ENCODE measurements around the gene HDAC11. TPM values are rescaled to one million over a fixed set of nuclear protein-coding genes. Genes with fewer than 3 reads are reported as not detected.

Gene HDAC11
- total RNA-seq, 1 donor from 2014 or later, result 14.4 TPM

GRCh38 chr3:13507570-13508339, 27.6 kb downstream of the HDAC11 start:
- TF ChIP-seq, protein P1, sequence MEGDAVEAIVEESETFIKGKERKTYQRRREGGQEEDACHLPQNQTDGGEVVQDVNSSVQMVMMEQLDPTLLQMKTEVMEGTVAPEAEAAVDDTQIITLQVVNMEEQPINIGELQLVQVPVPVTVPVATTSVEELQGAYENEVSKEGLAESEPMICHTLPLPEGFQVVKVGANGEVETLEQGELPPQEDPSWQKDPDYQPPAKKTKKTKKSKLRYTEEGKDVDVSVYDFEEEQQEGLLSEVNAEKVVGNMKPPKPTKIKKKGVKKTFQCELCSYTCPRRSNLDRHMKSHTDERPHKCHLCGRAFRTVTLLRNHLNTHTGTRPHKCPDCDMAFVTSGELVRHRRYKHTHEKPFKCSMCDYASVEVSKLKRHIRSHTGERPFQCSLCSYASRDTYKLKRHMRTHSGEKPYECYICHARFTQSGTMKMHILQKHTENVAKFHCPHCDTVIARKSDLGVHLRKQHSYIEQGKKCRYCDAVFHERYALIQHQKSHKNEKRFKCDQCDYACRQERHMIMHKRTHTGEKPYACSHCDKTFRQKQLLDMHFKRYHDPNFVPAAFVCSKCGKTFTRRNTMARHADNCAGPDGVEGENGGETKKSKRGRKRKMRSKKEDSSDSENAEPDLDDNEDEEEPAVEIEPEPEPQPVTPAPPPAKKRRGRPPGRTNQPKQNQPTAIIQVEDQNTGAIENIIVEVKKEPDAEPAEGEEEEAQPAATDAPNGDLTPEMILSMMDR (IDR thresholded peaks at IDR 0.05; ENCODE audit: unreplicated experiment), result no peak

DNA sequence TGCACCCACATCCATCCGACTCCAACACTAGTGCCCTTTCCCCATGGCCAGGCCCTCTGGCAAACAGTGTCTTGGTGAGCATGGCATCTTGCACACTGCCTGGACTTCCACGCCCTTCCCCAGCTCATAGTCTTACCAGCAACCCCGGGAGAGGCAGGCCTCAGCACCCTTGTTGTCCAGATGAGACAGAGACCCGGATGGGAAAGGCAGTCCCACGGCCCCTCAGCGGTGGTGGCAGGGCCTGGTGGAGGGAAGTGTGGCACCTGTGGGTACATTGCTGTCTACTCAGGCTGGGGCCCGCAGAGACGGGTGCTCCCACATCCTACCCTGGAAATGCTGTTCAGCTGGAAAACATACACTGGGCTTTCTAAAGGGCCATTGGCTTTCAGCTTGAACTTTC, 28.4 kb downstream of the HDAC11 start:
- Mint-ChIP-seq H3K36me3 (ENCODE audit: insufficient read depth) (no peaks in the 10 kb centered on the region), H3K27me3 (no peaks in the 10 kb centered on the region), H3K9me3 (ENCODE audit: low read depth) (no peaks in the 10 kb centered on the region), H3K4me1 (ENCODE audit: low read depth) (no peaks in the 10 kb centered on the region), H3K4me3 (ENCODE audit: low read depth) (no peak overlapping the region), H3K27ac (no peak overlapping the region)
- no peak for DNase-seq (ENCODE audit: low spot score, unreplicated experiment)
- TF ChIP-seq, protein P1 (IDR thresholded peaks at IDR 0.05; ENCODE audit: unreplicated experiment), result no peak

More at GRCh38 chr3:13507570-13508339, 27.6 kb downstream of the HDAC11 start:
- Mint-ChIP-seq H3K4me1 (ENCODE audit: low read depth) (no peaks in the 10 kb centered on the region), H3K36me3 (ENCODE audit: insufficient read depth) (peaks cover 1% of the 10 kb centered on the region), H3K9me3 (ENCODE audit: low read depth) (no peaks in the 10 kb centered on the region), H3K27me3 (no peaks in the 10 kb centered on the region), H3K4me3 (ENCODE audit: low read depth) (no peak overlapping the region), H3K27ac (peak overlapping the region; percentile 53)
- no peak for DNase-seq (ENCODE audit: low spot score, unreplicated experiment)

DNA sequence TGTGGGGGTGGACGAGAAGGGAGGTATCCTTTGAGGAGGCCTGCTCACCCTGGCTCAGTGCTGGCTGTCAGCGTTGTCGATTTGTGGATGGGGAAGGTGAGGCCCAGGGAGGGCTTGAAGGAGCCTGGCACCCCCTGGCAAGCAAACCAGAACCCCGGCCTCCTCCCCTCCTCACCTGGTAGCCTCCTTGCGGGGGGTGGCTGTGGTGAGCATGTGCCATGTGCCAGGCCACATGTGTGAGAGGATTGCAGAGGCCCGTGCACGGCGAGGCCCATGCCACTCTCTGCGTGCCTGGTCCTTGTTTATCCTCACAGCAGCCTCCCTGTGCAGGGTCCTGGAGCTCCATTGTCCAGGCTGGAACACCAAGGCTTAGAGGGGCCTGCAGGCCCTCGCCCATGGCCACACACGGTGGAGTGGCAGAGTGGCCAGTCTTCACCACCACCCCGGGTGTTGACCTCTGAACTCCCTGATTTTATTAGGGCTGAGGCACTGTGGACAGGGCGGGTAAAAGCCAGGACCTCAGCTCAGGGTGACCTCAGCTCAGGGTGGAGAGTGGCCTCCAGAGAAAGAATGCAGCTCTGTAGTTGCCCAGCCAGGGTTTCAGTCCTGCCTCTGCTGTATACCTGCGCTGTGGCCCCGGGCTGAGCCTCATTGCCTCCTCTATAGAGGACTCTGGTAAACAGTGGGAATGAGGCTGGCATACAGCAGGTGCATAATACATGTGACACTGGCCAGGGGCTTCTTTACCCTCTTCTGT, 29.1 kb downstream of the HDAC11 start:
- no peak overlapping the region for H3K27ac Mint-ChIP-seq
- H3K9me3 Mint-ChIP-seq (ENCODE audit: low read depth), result no peaks in the 10 kb centered on the region
- no peak overlapping the region for H3K4me3 Mint-ChIP-seq (ENCODE audit: low read depth)
- TF ChIP-seq, protein P1 (IDR thresholded peaks at IDR 0.05; ENCODE audit: unreplicated experiment), result no peak
- H3K4me1 Mint-ChIP-seq (ENCODE audit: low read depth), result no peaks in the 10 kb centered on the region
- no peaks in the 10 kb centered on the region for H3K27me3 Mint-ChIP-seq
- H3K36me3 Mint-ChIP-seq (ENCODE audit: insufficient read depth), result no peaks in the 10 kb centered on the region
- no peak for DNase-seq (ENCODE audit: low spot score, unreplicated experiment)

DNA sequence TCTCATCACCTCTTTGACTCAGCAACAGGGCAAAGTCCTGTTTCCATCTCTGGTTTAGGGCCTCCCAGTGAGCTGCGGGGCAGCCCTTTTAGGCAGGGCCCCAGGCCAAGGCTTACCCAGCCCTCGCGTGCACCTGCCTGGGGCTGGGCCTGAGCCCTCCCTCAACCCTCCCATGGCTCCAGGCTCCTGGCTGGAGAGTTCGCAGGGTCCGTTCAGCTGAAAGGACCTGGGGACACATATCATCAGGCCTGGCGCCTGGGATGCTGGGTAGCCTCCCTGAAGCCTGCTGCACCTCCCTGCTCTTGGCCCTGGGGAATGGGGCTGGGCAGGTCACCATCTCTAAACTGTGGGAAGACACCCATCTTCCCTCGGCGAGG, 29.7 kb downstream of the HDAC11 start:
- no peaks in the 10 kb centered on the region for H3K27me3 Mint-ChIP-seq

DNA sequence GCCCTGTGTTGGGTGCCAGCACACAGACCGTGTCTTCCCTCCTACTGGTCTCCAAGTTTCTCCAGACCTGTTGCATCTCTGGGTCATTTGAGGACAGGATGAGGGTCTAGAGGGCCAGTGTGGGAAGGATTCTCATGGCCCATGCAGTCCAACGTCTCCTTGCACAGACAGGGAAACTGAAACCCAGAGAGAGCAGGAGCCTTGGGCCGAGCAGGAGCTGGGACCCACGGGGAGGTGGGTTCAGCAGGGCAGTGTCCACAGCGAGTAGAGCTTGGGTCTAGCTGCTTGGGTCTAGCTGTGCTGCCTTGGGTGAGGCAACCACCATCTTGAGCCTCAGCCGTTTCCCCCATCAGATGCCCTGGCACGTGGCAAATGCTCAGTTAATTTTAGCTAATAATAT, 32.3 kb downstream of the HDAC11 start:
- DNase-seq (ENCODE audit: low spot score, unreplicated experiment), result no peak
- Mint-ChIP-seq H3K4me3 (ENCODE audit: low read depth) (no peak overlapping the region), H3K27me3 (peaks cover 4% of the 10 kb centered on the region), H3K27ac (no peak overlapping the region), H3K36me3 (ENCODE audit: insufficient read depth) (no peaks in the 10 kb centered on the region), H3K4me1 (ENCODE audit: low read depth) (no peaks in the 10 kb centered on the region), H3K9me3 (ENCODE audit: low read depth) (no peaks in the 10 kb centered on the region)
- TF ChIP-seq, protein P1 (IDR thresholded peaks at IDR 0.05; ENCODE audit: unreplicated experiment), result no peak

More for the DNA sequence above, 29.7 kb downstream of the HDAC11 start:
- Mint-ChIP-seq H3K36me3 (ENCODE audit: insufficient read depth) (no peaks in the 10 kb centered on the region), H3K4me1 (ENCODE audit: low read depth) (no peaks in the 10 kb centered on the region), H3K4me3 (ENCODE audit: low read depth) (no peak overlapping the region), H3K9me3 (ENCODE audit: low read depth) (no peaks in the 10 kb centered on the region), H3K27ac (no peak overlapping the region)
- TF ChIP-seq, protein P1 (IDR thresholded peaks at IDR 0.05; ENCODE audit: unreplicated experiment), result no peak
- DNase-seq (ENCODE audit: low spot score, unreplicated experiment), result no peak
